Measurements from ENCODE around the gene KIAA1328. TPM values are rescaled to one million over a fixed set of nuclear protein-coding genes. Genes with fewer than 3 reads are reported as not detected.

The KIAA1328 gene
- total and polyA plus RNA-seq, 8 donors = 8.4 to 27.6 (median 22.9) TPM

DNA sequence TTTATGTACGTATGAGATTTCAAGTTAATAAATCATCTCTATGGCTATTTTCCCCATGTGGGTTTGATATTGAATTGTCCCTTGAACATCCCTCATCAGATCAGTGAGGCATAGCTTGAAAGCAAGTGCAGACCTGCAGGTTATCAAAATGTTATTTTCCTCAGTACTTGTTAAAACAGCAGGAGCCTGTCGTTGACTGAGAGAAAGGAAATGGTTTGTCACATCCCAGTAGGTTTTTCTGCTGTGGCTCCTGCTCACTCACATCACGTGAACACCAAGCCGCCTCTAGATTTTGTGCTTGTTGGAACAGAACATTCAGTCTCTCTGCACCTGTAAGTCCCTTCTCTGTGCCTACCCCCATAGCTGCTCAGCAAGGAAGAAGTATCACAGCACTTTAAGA is 396.4 kb downstream of the KIAA1328 start:
- Histone ChIP-seq H3K4me1 (no peaks in the 10 kb centered on the region), H3K4me3 (no peak overlapping the region), H3K9me3 (no peaks in the 10 kb centered on the region), H3K27ac (no peak overlapping the region), H3K27me3 (no peaks in the 10 kb centered on the region), H3K36me3 (peaks cover 0 to 7% of the 10 kb centered on the region in 2 donors)
- TF ChIP-seq, protein P1, sequence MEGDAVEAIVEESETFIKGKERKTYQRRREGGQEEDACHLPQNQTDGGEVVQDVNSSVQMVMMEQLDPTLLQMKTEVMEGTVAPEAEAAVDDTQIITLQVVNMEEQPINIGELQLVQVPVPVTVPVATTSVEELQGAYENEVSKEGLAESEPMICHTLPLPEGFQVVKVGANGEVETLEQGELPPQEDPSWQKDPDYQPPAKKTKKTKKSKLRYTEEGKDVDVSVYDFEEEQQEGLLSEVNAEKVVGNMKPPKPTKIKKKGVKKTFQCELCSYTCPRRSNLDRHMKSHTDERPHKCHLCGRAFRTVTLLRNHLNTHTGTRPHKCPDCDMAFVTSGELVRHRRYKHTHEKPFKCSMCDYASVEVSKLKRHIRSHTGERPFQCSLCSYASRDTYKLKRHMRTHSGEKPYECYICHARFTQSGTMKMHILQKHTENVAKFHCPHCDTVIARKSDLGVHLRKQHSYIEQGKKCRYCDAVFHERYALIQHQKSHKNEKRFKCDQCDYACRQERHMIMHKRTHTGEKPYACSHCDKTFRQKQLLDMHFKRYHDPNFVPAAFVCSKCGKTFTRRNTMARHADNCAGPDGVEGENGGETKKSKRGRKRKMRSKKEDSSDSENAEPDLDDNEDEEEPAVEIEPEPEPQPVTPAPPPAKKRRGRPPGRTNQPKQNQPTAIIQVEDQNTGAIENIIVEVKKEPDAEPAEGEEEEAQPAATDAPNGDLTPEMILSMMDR (IDR thresholded peaks at IDR 0.05) = no peak
- DNase-seq = no peak
- no peak for ATAC-seq
- intact Hi-C loops (cut with DNase I) = no loop called here

DNA sequence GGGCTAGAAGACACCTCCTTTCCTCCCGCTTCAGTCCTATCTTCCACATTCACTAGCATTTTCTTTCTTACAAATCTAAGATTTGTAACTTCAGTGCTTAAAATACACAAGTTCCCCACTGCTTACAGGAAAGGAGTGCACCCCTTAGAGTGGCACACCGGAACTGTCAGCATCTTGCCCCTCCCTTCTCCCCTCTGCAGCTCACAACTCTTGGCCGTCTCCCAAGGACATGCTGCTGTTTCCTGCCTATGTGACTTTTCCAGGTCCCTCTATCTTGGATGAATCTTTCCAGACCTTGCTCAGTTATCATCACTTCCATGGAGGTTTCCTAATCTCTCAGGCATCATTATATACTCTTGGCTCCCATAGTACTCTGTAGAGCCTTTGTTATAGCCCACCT is 401.8 kb downstream of the KIAA1328 start:
- TF ChIP-seq, protein P1 (IDR thresholded peaks at IDR 0.05) = no peak
- H3K4me1 ChIP-seq = no peaks in the 10 kb centered on the region
- no peak overlapping the region for H3K27ac ChIP-seq
- no peaks in the 10 kb centered on the region for H3K27me3 ChIP-seq
- intact Hi-C loops (cut with DNase I) = no loop called here
- H3K36me3 ChIP-seq = no peaks in the 10 kb centered on the region
- DNase-seq = no peak
- no peaks in the 10 kb centered on the region for H3K9me3 ChIP-seq
- ATAC-seq = no peak
- no peak overlapping the region for H3K4me3 ChIP-seq

DNA sequence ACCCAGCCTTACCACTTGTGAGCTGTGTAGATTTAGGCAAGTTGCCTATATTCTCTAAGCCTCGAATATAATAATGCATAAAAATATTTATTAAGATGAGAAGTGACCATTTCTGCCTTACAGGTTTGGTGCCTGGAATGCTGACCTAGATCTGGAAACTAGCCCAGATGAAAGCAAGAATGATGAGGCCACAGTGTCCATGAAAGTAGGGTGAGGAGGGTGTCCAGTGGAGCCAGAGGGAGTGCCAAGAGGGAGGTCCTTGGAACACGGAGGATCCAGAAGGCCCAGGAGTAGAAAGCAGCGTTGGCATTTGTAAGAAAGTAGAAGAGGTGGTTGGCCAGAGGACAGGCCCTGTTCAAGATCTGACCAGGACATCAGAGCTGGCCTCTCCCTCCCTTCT is 402.3 kb downstream of the KIAA1328 start:
- H3K27me3 ChIP-seq = no peaks in the 10 kb centered on the region
- H3K4me1 ChIP-seq = no peaks in the 10 kb centered on the region
- H3K4me3 ChIP-seq = no peak overlapping the region
- intact Hi-C loops (cut with DNase I) = no loop called here
- TF ChIP-seq, protein P1 (IDR thresholded peaks at IDR 0.05) = no peak
- no peaks in the 10 kb centered on the region for H3K9me3 ChIP-seq
- H3K36me3 ChIP-seq = no peaks in the 10 kb centered on the region
- DNase-seq (no peak), ATAC-seq (no peak)
- H3K27ac ChIP-seq = no peak overlapping the region

DNA sequence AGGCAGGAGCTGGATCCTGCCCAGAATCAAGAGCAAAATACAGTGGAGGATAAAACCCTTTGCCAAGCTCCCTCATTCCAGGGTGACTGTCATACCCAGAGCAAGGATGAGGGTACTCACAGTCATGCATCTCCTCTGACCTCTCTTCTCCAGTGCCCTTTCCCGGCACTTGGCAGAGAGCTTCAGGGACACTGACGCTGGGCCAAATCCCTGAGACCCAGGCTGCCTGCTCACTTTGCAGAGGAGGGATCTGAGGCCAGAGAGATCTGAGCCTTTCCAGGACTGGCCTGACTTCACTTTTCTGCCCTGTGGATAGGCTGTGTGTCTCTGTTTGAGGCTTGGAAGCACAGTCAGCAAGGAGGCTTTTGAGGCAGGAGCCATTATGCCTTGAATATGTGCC is 406.7 kb downstream of the KIAA1328 start:
- intact Hi-C loops (cut with DNase I) = no loop called here
- TF ChIP-seq, protein P1 (IDR thresholded peaks at IDR 0.05) = no peak
- no peak overlapping the region for H3K27ac ChIP-seq
- H3K27me3 ChIP-seq = no peaks in the 10 kb centered on the region
- ATAC-seq (no peak), DNase-seq (no peak)
- H3K4me1 ChIP-seq = no peaks in the 10 kb centered on the region
- no peaks in the 10 kb centered on the region for H3K9me3 ChIP-seq
- H3K36me3 ChIP-seq = no peaks in the 10 kb centered on the region
- H3K4me3 ChIP-seq = no peak overlapping the region

DNA sequence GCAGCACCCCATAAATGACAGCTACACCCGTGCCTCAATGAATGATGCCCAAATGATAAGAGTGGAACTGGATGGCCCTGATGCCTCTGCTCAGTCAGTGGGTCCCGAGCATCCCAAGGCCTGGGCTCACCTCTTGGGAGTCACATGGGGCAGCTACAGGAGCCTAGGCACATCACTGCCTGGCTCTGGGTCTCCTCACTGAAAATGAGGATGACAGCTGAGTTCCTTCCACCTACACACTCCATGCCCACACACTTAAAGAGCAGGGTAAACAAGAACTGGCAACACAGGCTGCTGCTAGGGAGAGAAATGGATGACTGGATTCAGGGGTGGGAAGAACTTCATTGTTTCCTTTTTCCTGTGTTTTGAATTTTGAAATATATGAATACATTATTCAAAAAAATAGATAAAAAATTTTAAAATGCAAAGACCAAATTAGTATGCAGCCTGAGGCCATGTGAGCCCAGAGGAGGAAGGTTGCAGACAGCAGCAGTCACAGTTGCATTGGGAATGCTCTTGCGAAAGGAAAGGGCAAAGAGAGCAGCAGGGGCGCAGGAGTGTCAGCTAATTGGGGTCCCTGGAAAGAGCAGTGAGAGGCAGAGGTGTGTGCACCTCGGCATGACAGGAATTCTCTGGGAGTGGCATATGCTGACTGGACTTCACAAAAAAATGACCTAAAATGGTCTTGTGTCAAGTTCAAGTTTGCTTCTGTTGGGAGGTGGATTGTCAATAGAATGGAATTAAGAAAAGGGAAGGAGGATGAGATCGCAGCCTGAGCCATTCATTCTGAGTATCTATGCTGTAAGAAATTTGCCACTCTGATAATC is 409.6 kb downstream of the KIAA1328 start:
- DNase-seq (no peak), ATAC-seq (peak; percentile 44)
- intact Hi-C loops (cut with DNase I) = no loop called here
- Histone ChIP-seq H3K9me3 (no peaks in the 10 kb centered on the region), H3K36me3 (no peaks in the 10 kb centered on the region), H3K4me3 (no peak overlapping the region), H3K4me1 (no peaks in the 10 kb centered on the region), H3K27ac (no peak overlapping the region), H3K27me3 (peaks cover 3 to 9% of the 10 kb centered on the region in 2 donors)
- TF ChIP-seq, protein P1 (IDR thresholded peaks at IDR 0.05) = no peak

Data from left lung (tissue), 10 donors.